AG04449 (cell line): ENCODE results near the gene SULT1C2.
"Not testable (repeated sequence)": the region's sequence is repeated elsewhere in the genome, so short reads cannot be mapped to it uniquely, and the experiment has no call there.

ENCODE experiments used
- CTCF ChIA-PET: fragments of 350-600 bp; formaldehyde crosslinking; extraction: SDS; loops from one replicate; lab custom pipeline; 2021; ENCODE audit warnings: antibody characterized with exemption; lab: Yijun Ruan, JAX
- POLR2A ChIA-PET: fragments of 400-600, 350-600 bp; formaldehyde crosslinking; extraction: SDS; loops from one replicate; lab custom pipeline; 2020; ENCODE audit warnings: antibody characterized with exemption, inconsistent platforms; lab: Yijun Ruan, JAX
- DNase-seq: peaks from one replicate; pipeline ENCODE4 v3.0.0-alpha.2; 2010; ENCODE audit warnings: low read depth, low spot score
- H3K4me3 ChIP-seq: 2 replicates; pipeline ENCODE4 v1.5.1; 2011; ENCODE audit warnings: low read depth, mild to moderate bottlenecking, control low read depth, low read length
- CTCF ChIP-seq: IDR thresholded peaks from one replicate; pipeline ENCODE4 v1.5.1; 2011; ENCODE audit warnings: mild to moderate bottlenecking, moderate library complexity, low read length, control low read depth, inconsistent platforms; ENCODE audit not compliant: insufficient read depth; ENCODE audit errors: missing control alignments

SULT1C2 gene

GRCh38 chr2:108279468-108279867, 9.2 kb upstream of the SULT1C2 start:
- ChIA-PET POLR2A (no interaction called here), CTCF (no interaction called here)
- TF ChIP-seq CTCF = no peak
- DNase-seq = no peak
- no peak overlapping the region for H3K4me3 ChIP-seq

- TF ChIP-seq CTCF = no peak
- H3K4me3 ChIP-seq = no peak overlapping the region
- no peak for DNase-seq
- ChIA-PET POLR2A (no interaction called here), CTCF (no interaction called here)
Observed at GRCh38 chr2:108280466-108280865, 8.2 kb upstream of the SULT1C2 start.

- H3K4me3 ChIP-seq, DNase-seq, POLR2A ChIA-PET: not testable (repeated sequence)
- CTCF ChIA-PET = interaction anchor here (1.5 kb wide), 1 partner anchor 300 kb away, joined by 4 read pairs; no protein-coding TSS in a partner anchor
Observed at GRCh38 chr2:108284566-108284965, 4.1 kb upstream of the SULT1C2 start.

- POLR2A ChIA-PET = no interaction called here
- CTCF ChIA-PET = interaction anchor here (1.5 kb wide), 1 partner anchor 299 kb away, joined by 4 read pairs; no protein-coding TSS in a partner anchor
- TF ChIP-seq CTCF = no peak
Observed at GRCh38 chr2:108285616-108286015, 3.1 kb upstream of the SULT1C2 start.

GRCh38 chr2:108287169-108287568, 1.5 kb upstream of the SULT1C2 start:
- DNase-seq = no peak
- ChIA-PET CTCF (no interaction called here), POLR2A (interaction anchor here (0.5 kb wide), 1 partner anchor 163 kb away, joined by 3 read pairs; no protein-coding TSS in a partner anchor)
- no peak overlapping the region for H3K4me3 ChIP-seq
- TF ChIP-seq CTCF = no peak

More at GRCh38 chr2:108285616-108286015, 3.1 kb upstream of the SULT1C2 start:
- H3K4me3 ChIP-seq = no peak overlapping the region
- DNase-seq = no peak

- CTCF ChIA-PET = no interaction called here
Observed at GRCh38 chr2:108293850-108294249, 5.2 kb downstream of the SULT1C2 start.

More at GRCh38 chr2:108293850-108294249, 5.2 kb downstream of the SULT1C2 start:
- no peak for DNase-seq
- no peak overlapping the region for H3K4me3 ChIP-seq
- TF ChIP-seq CTCF = no peak
- POLR2A ChIA-PET = no interaction called here
